Inferior parietal cortex (tissue), 1 donor: Measurements from ENCODE around the gene CACNG1.
"Not testable (repeated sequence)": the region's sequence is repeated elsewhere in the genome, so short reads cannot be mapped to it uniquely, and the experiment has no call there.

Source experiments
- DNase-seq: peaks from one replicate; pipeline ENCODE4 v3.0.0-alpha.2; 2016; ENCODE audit errors: extremely low spot score

The CACNG1 gene

GRCh38 chr17:67079491-67079890 lies 35.1 kb downstream of the CACNG1 start:
- DNase-seq = no peak

- DNase-seq = no peak
These were observed 36.5 kb downstream of the CACNG1 start for GRCh38 chr17:67080804-67081203.

GRCh38 chr17:67082107-67082506 lies 37.8 kb downstream of the CACNG1 start:
- no peak for DNase-seq

DNA sequence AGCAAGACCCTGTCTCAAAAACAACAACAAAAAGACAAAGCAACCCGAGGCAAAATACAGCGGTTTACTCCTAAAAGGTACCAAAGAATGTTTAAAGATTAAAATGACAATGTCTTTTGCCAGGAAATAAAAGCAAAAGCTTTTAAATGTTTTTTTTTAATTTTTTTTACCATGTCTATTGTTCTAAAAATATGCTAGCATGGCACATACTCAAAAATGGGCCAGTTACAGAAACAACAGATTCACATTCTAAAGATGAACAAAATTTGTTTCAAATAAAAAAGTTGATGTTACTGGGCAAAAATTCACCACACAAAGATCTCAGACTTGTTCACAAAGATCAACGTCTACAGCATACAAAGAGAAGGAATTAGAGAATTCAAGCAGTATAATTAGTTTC lies 41.1 kb downstream of the CACNG1 start:
- no peak for DNase-seq

GRCh38 chr17:67088639-67089038 lies 44.3 kb downstream of the CACNG1 start:
- DNase-seq = no peak

- no peak for DNase-seq
These were observed 46.0 kb downstream of the CACNG1 start for GRCh38 chr17:67090341-67090740.

DNA sequence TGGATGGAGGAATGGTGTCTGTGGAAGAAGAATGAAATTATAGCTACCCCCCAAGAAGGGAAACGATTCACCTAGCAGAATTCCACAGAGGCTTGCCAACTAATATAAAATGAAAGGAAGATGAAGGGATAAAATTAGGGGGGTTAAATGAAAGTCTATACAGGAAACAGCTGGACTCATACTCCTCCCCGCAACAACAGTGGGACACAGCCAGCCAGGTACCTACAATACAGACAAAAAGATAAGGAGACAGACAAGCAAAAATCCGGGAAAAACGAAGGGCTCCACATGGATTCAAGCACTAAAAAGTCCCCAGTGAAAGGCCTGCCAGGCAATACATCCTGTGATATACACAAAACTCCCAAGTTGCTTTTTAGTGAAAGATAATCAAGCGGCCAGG lies 47.9 kb downstream of the CACNG1 start:
- no peak for DNase-seq

DNA sequence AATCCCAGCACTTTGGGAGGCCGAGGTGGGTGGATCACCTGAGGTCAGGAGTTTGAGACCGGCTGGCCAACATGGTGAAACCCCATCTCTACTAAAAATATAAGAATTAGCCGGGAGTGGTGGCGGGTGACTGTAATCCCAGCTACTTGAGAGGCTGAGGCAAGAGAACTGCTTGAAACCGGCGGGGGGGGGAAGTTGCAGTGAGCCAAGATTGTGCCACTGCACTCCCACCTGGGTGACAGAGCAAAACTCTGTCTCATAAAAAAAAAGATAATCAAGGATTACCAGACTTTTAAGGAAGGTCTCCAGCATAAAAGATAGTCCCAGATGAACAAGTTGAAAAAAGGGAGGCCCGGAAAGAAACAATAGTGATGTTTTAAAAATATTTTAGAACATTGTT lies 48.4 kb downstream of the CACNG1 start:
- DNase-seq = not testable (repeated sequence)

DNA sequence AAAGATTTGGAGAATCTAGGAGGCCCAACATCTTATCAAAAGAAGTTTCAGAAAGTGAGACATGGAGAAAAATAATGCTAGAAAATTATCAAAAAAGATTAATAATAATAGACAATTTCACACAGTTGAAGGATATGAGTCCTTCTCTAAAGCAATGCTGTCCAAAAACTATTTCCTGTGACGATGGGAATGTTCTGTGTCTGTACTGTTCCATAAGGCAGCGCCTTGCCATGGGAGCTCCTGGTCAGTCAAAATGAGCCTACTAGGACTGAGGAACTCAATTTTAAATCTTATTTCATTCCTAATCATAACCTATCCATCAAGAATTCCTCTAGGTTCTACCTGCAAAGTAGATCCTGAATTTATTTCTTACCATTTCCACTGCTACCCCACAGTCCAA lies 49.0 kb downstream of the CACNG1 start:
- DNase-seq = no peak

- not testable (repeated sequence) for DNase-seq
These were observed 50.9 kb downstream of the CACNG1 start for GRCh38 chr17:67095291-67095690.

DNA sequence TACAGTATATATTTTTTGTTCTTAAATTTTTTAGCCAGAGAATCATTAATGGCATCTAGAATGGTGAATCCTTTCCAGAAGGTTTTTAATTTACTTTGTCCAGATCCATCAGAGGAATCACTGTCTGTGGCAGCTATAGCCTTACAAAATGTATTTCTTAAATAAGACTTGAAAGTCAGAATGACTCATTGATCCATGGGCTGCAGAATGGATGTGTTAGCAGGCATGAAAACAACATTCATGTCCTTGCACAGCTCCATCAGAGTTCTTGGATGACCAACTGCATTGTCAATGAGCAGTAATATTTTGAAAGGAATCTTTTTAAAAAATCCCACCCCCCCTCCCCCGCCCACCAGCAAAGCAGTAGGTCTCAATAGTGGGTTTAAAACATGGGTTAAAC lies 51.4 kb downstream of the CACNG1 start:
- no peak for DNase-seq

- no peak for DNase-seq
These were observed 52.3 kb downstream of the CACNG1 start for GRCh38 chr17:67096609-67097008.

DNA sequence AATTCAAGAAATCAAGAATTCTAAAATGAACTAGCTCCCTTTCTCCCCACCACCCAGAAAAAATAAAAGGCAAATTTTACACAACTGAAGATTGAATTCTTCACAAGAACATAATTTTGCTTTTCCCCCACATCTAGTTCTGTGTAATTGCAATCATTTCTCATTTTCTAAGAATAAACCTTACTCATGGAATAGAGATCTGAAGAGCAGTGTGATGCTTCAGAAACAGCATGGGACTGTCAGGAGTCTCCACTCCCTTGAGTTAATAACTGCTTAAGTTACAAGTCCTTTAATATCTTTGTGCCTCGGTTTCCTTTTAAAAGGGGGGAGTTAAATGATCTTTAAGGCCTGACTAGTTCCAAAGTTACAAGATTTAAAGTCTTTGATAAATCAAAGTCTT lies 53.7 kb downstream of the CACNG1 start:
- no peak for DNase-seq

DNA sequence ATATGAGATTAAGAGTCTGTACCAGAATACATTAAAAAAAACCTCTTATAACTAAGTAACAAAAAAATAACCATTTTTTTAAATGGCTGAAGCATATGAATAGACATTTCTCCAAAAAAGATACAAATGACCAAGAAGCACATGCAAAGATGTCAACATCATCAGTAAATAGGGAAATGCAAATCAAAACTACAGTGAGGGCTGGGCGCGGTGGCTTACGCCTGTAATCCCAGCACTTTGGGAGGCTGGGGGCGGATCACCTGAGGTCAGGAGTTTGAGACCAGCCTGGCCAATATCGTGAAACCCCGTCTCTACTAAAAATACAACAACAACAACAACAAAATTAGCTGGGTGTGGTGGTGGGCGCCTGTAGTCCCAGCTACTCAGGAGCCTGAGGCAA lies 60.3 kb downstream of the CACNG1 start:
- DNase-seq = not testable (repeated sequence)

DNA sequence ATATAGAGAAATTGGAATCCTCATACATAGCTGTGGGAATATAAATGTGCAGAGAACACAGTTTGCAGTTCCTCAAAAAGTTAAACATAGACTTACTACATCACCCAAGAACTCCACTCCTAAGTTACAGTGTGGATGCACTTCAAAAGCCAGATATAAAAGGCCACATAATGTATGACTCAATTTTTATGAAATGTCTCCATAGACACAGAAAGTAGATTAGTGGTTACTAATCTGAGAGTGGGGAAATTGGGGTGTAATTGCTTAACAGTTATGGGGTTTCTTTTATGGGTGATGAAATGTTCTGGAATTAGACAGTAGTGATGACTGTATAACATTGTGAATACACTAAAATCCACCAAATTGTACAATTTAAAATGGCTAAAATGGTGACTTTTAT lies 60.9 kb downstream of the CACNG1 start:
- DNase-seq = no peak
